GM23338 (cell line): ENCODE results near the gene TMEM143.

Experiments
- CREB1 ChIP-seq: fragments of 250-450 bp; sonication (Bioruptor Pico); IDR thresholded peaks from 2 replicates; pipeline ENCODE4 v1.5.0; 2020; ENCODE audit warnings: low read depth, mild to moderate bottlenecking, moderate library complexity
- EZH2 ChIP-seq: fragments of 200-600 bp; sonication (generic); IDR thresholded peaks from one replicate; pipeline ENCODE4 v1.8.0; 2017; ENCODE audit warnings: antibody characterized with exemption, mild to moderate bottlenecking, low read depth; ENCODE audit not compliant: unreplicated experiment
- EZH2phosphoT487 ChIP-seq: fragments of 200-600 bp; sonication (generic); IDR thresholded peaks from one replicate; pipeline ENCODE4 v1.8.1; 2018; ENCODE audit warnings: antibody characterized with exemption; ENCODE audit not compliant: unreplicated experiment
- JUNB ChIP-seq: IDR thresholded peaks from one replicate; pipeline ENCODE4 v1.6.1; 2016; ENCODE audit warnings: antibody characterized with exemption; ENCODE audit not compliant: unreplicated experiment
- NANOG ChIP-seq: IDR thresholded peaks from 2 replicates; pipeline ENCODE4 v1.6.1; 2016; ENCODE audit warnings: antibody characterized with exemption, borderline replicate concordance
- POLR2AphosphoS5 ChIP-seq: IDR thresholded peaks from 2 replicates; pipeline ENCODE4 v1.6.1; 2016; ENCODE audit warnings: antibody characterized with exemption, low read depth
- STAT1 ChIP-seq: IDR thresholded peaks from one replicate; pipeline ENCODE4 v1.6.1; 2016; ENCODE audit warnings: antibody characterized with exemption; ENCODE audit not compliant: unreplicated experiment
- ZNF114 ChIP-seq: fragments of 250-450 bp; sonication (Bioruptor Pico); IDR thresholded peaks from 2 replicates; pipeline ENCODE4 v1.5.0; 2020; ENCODE audit warnings: mild to moderate bottlenecking, moderate library complexity
- ZNF331 ChIP-seq: fragments of 250-450 bp; sonication (Bioruptor Pico); IDR thresholded peaks from 2 replicates; pipeline ENCODE4 v1.5.0; 2020; ENCODE audit warnings: low read depth, mild to moderate bottlenecking, moderate library complexity
- TF ChIP-seq, protein P1 (sequence below), 2 experiments: fragments of 200-600 bp in 1 of 2; sonication (generic) in 1 of 2; conservative IDR thresholded peaks; 2 replicates each; pipeline versions ENCODE4 v1.5.1 to v1.6.1; 2016 to 2017; ENCODE audit warnings: antibody characterized with exemption in 2 of 2, low read depth in 2 of 2, mild to moderate bottlenecking in 2 of 2, moderate library complexity in 1 of 2
- TF ChIP-seq, protein P2 (sequence below): IDR thresholded peaks from one replicate; pipeline ENCODE4 v1.6.1; 2018; ENCODE audit warnings: antibody characterized with exemption; ENCODE audit not compliant: unreplicated experiment
- TF ChIP-seq, protein P3 (sequence below): fragments of 250-450 bp; sonication (Bioruptor Pico); IDR thresholded peaks from 2 replicates; pipeline ENCODE4 v1.5.0; 2020; ENCODE audit warnings: mild to moderate bottlenecking, moderate library complexity
- TF ChIP-seq, protein P4 (sequence below): IDR thresholded peaks from 2 replicates; pipeline ENCODE4 v1.6.1; 2016; ENCODE audit warnings: antibody characterized with exemption

DNA sequence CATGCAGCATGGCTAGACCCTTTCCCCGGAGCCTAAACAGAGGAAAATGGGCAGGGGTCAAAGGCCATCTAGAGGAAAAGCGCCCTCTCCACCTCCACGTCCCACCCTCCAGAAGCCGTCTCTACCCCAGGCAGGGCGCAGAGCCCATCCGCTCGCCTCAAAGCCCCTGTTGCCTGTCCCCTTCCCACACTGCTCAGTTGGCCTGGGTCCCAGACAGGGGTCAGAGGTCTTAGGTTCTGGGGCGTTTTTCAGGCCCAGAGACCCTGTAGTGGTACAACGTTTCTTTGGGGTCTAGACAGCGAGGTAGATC, 285 bp downstream of the TMEM143 start:
- TF ChIP-seq, protein P1, sequence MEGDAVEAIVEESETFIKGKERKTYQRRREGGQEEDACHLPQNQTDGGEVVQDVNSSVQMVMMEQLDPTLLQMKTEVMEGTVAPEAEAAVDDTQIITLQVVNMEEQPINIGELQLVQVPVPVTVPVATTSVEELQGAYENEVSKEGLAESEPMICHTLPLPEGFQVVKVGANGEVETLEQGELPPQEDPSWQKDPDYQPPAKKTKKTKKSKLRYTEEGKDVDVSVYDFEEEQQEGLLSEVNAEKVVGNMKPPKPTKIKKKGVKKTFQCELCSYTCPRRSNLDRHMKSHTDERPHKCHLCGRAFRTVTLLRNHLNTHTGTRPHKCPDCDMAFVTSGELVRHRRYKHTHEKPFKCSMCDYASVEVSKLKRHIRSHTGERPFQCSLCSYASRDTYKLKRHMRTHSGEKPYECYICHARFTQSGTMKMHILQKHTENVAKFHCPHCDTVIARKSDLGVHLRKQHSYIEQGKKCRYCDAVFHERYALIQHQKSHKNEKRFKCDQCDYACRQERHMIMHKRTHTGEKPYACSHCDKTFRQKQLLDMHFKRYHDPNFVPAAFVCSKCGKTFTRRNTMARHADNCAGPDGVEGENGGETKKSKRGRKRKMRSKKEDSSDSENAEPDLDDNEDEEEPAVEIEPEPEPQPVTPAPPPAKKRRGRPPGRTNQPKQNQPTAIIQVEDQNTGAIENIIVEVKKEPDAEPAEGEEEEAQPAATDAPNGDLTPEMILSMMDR (conservative IDR thresholded peaks at IDR 0.05; ENCODE audit: low read depth in 2 of 2), result no peak
- TF ChIP-seq EZH2 (no peak), POLR2AphosphoS5 (no peak; the same call in 1 of the 2 replicates), EZH2phosphoT487 (no peak), JUNB (no peak), ZNF114 (CRISPR knock-in tag) (no peak), CREB1 (CRISPR knock-in tag) (no peak), NANOG (no peak), STAT1 (no peak), ZNF331 (CRISPR knock-in tag) (no peak)
- TF ChIP-seq, protein P2, sequence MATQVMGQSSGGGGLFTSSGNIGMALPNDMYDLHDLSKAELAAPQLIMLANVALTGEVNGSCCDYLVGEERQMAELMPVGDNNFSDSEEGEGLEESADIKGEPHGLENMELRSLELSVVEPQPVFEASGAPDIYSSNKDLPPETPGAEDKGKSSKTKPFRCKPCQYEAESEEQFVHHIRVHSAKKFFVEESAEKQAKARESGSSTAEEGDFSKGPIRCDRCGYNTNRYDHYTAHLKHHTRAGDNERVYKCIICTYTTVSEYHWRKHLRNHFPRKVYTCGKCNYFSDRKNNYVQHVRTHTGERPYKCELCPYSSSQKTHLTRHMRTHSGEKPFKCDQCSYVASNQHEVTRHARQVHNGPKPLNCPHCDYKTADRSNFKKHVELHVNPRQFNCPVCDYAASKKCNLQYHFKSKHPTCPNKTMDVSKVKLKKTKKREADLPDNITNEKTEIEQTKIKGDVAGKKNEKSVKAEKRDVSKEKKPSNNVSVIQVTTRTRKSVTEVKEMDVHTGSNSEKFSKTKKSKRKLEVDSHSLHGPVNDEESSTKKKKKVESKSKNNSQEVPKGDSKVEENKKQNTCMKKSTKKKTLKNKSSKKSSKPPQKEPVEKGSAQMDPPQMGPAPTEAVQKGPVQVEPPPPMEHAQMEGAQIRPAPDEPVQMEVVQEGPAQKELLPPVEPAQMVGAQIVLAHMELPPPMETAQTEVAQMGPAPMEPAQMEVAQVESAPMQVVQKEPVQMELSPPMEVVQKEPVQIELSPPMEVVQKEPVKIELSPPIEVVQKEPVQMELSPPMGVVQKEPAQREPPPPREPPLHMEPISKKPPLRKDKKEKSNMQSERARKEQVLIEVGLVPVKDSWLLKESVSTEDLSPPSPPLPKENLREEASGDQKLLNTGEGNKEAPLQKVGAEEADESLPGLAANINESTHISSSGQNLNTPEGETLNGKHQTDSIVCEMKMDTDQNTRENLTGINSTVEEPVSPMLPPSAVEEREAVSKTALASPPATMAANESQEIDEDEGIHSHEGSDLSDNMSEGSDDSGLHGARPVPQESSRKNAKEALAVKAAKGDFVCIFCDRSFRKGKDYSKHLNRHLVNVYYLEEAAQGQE, result no peak
- TF ChIP-seq, protein P3, sequence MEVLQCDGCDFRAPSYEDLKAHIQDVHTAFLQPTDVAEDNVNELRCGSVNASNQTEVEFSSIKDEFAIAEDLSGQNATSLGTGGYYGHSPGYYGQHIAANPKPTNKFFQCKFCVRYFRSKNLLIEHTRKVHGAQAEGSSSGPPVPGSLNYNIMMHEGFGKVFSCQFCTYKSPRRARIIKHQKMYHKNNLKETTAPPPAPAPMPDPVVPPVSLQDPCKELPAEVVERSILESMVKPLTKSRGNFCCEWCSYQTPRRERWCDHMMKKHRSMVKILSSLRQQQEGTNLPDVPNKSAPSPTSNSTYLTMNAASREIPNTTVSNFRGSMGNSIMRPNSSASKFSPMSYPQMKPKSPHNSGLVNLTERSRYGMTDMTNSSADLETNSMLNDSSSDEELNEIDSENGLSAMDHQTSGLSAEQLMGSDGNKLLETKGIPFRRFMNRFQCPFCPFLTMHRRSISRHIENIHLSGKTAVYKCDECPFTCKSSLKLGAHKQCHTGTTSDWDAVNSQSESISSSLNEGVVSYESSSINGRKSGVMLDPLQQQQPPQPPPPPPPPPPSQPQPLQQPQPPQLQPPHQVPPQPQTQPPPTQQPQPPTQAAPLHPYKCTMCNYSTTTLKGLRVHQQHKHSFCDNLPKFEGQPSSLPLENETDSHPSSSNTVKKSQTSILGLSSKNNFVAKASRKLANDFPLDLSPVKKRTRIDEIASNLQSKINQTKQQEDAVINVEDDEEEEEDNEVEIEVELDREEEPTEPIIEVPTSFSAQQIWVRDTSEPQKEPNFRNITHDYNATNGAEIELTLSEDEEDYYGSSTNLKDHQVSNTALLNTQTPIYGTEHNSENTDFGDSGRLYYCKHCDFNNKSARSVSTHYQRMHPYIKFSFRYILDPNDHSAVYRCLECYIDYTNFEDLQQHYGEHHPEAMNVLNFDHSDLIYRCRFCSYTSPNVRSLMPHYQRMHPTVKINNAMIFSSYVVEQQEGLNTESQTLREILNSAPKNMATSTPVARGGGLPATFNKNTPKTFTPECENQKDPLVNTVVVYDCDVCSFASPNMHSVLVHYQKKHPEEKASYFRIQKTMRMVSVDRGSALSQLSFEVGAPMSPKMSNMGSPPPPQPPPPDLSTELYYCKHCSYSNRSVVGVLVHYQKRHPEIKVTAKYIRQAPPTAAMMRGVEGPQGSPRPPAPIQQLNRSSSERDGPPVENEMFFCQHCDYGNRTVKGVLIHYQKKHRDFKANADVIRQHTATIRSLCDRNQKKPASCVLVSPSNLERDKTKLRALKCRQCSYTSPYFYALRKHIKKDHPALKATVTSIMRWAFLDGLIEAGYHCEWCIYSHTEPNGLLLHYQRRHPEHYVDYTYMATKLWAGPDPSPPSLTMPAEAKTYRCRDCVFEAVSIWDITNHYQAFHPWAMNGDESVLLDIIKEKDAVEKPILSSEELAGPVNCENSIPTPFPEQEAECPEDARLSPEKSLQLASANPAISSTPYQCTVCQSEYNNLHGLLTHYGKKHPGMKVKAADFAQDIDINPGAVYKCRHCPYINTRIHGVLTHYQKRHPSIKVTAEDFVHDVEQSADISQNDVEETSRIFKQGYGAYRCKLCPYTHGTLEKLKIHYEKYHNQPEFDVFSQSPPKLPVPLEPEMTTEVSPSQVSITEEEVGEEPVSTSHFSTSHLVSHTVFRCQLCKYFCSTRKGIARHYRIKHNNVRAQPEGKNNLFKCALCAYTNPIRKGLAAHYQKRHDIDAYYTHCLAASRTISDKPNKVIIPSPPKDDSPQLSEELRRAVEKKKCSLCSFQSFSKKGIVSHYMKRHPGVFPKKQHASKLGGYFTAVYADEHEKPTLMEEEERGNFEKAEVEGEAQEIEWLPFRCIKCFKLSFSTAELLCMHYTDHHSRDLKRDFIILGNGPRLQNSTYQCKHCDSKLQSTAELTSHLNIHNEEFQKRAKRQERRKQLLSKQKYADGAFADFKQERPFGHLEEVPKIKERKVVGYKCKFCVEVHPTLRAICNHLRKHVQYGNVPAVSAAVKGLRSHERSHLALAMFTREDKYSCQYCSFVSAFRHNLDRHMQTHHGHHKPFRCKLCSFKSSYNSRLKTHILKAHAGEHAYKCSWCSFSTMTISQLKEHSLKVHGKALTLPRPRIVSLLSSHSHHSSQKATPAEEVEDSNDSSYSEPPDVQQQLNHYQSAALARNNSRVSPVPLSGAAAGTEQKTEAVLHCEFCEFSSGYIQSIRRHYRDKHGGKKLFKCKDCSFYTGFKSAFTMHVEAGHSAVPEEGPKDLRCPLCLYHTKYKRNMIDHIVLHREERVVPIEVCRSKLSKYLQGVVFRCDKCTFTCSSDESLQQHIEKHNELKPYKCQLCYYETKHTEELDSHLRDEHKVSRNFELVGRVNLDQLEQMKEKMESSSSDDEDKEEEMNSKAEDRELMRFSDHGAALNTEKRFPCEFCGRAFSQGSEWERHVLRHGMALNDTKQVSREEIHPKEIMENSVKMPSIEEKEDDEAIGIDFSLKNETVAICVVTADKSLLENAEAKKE (CRISPR knock-in tag), result no peak
- TF ChIP-seq, protein P4, sequence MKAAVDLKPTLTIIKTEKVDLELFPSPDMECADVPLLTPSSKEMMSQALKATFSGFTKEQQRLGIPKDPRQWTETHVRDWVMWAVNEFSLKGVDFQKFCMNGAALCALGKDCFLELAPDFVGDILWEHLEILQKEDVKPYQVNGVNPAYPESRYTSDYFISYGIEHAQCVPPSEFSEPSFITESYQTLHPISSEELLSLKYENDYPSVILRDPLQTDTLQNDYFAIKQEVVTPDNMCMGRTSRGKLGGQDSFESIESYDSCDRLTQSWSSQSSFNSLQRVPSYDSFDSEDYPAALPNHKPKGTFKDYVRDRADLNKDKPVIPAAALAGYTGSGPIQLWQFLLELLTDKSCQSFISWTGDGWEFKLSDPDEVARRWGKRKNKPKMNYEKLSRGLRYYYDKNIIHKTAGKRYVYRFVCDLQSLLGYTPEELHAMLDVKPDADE, result no peak; the same call in 1 of the 2 replicates
